Stimulated activated CD4-positive, alpha-beta T cell treated with anti-CD3 and anti-CD28 coated beads, Interleukin-2, amount 100 ng/mL, for 48 hours (primary cell): ENCODE data around the gene PSG4.
"Not testable (repeated sequence)": the region's sequence is repeated elsewhere in the genome, so short reads cannot be mapped to it uniquely, and the experiment has no call there.

Experiments used
- DNase-seq, 2 donors: peaks; one replicate each; pipeline ENCODE4 v3.0.0-alpha.2; 2020

The PSG4 gene

DNA sequence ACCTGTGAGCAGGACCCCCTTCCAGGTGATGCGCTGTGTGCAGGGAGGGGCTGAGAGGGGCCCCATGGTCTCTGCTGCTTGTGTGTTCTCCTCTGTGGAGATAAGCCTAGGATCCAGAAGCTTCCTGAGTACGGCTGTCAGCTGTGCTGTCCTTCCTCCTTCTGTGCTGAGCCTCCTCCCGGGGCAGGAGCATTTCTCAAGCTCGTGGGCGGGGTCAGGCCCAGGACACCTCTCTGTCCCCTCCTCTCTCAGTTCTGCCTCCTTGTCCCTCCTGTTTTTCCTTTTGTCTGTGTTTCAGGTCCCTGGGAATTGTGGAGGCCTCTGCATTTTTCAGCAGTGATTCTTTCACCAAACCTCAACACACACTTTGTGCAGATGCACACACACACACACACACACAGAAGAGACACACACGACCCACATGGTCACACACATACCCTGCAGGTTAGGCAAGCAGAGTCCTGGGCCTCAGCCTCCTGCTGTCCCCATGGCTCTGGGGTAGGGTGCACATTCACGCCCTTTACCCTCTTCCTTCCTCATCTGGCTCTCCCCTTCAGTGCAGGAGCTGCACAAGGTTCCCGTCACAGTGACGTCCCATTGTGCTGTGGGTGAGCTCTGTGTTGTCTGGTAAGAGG, at the start of gene PSG4:
PSG4 (minus strand) TSS at position 168 of the 635 bp plus-strand sequence; CDS start at position 66, 102 bp downstream.
- not testable (repeated sequence) for DNase-seq

GRCh38 chr19:43251428-43251827, 46.0 kb upstream of the PSG4 start:
- DNase-seq: not testable (repeated sequence)

GRCh38 chr19:43250296-43250695, 44.9 kb upstream of the PSG4 start:
- not testable (repeated sequence) for DNase-seq

GRCh38 chr19:43248635-43249002, 43.2 kb upstream of the PSG4 start:
- not testable (repeated sequence) for DNase-seq

GRCh38 chr19:43247243-43247880, 41.9 kb upstream of the PSG4 start:
- DNase-seq: not testable (repeated sequence)

DNA sequence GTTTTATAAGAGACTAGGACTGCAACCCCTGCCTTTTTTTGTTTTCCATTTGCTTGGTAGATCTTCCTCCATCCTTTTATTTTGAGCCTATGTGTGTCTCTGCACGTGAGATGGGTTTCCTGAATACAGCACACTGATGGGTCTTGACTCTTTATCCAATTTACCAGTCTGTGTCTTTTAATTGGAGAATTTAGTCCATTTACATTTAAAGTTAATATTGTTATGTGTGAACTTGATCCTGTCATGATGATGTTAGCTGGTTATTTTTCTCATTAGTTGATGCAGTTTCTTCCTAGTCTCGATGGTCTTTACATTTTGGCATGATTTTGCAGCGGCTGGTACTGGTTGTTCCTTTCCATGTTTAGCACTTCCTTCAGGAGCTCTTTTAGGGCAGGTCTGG, 40.4 kb upstream of the PSG4 start:
- not testable (repeated sequence) for DNase-seq

DNA sequence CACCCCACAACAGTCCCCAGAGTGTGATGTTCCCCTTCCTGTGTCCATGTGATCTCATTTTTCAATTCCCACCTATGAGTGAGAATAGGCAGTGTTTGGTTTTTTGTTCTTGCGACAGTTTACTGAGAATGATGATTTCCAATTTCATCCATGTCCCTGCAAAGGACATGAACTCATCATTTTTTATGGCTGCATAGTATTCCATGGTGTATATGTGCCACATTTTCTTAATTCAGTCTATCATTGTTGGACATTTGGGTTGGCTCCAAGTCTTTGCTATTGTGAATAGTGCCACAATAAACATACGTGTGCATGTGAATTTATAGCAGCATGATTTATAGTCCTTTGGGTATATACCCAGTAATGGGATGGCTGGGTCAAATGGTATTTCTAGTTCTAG, 36.8 kb upstream of the PSG4 start:
- DNase-seq: not testable (repeated sequence)

DNA sequence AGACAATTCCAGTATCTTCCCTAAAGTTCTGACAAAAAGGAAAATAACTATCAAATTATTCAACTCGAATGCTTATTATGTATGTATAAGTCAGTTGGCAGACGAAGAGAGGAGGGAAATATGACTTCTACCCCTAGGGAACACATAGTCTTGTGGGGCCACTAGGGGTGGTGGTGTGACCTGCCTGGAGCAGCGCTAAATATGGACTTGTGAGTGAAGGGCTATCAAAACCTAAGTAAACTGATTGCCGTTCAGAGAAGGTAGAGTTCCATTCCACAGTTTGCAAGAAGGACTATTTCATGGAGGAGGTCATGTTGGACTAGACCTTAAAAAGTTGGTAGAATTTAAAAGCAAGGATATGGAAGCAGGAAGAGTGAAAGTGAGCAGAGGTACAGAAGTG, 32.8 kb upstream of the PSG4 start:
- not testable (repeated sequence) for DNase-seq

- DNase-seq: not testable (repeated sequence)
Measured at GRCh38 chr19:43235686-43236085, 30.2 kb upstream of the PSG4 start.

DNA sequence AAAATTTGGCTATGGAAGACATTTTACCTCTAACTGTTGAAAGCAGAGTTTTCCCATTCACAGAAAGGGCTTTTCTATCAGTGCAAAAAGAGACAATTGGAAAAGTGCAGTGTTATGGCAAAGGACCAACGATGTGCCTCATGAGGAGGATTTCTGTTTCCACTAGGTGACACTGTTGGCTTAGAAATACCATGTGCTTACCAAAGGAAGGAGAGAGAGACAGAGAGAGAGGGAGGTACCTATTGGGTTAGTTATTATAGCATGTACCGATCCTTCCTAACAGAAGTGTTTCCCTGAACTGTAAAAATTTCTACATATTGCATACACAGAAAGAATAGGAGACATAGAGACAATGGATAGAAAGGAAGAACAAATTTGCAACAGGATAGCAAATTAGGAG, 23.9 kb upstream of the PSG4 start:
- DNase-seq: no peak

- DNase-seq: peak in 1 of 2 donors; percentile 13
Measured at GRCh38 chr19:43228730-43229129, 23.3 kb upstream of the PSG4 start.

DNA sequence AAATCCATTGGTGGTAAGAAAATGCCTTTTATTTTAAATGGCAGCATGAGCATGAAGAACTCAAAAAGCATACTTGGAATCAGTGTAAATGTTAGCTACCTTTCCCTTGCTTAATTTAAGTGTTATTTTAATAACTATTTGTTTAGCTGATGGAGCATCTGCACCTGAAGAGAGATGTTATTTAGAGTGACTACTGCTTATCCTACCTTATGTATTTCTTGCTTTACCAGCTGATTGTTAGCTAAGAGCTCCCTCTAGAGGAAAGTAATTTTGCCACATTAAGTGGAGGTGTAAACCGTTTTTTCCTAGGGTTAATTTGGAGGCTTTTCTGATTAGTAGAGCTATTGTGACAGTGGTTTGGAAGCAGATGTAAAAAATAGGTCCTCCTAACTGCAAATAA, 21.5 kb upstream of the PSG4 start:
- DNase-seq: not testable (repeated sequence)

DNA sequence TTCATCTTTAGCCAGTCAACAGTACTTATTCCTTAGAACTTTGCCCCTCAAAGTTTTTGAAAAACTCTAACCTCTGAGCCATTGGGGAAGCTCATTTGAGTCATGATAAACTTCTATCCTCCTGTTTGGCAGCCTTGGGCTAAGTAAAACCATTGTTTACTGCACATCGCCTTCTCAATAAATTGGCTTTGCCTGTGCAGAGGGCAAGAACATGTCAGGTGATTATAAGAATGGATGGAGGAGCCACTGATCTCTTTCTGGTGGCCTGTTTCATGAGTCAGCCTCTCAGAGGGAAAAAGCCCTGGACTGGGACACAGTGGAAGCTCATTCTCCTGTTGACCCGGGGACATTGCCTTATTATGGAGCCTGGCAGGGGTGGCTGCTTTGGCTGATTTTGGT, 19.4 kb upstream of the PSG4 start:
- DNase-seq: no peak

DNA sequence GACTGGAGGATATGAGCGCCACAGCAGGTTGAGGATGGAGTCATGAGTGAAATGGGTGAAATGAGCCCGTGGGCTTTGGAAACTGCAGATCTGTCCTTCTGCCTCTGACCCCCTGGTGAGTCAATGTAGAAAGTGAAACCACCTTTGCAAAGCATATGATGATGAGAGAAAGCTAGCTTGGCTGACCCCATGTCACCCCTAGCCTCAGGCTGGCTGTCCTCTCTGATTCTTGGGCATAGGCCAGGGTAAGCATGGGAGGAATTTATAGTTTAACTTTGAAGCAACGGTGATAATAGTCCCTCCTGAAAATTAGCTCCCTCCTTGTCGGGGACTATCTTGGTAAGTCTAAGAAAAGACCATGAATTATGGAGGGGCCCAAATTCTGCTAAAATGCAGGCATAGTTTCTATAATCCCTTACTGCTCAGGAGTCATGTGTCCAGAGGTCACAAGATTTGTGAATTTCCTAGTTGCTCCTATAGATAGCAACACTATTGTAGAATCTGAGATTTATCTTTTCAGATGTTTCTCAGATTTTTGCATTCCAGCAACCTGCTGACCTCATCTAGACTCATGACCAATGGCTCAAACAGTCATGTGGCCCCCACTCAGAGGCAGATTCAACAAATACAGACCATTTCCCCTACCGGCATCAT, 18.9 kb upstream of the PSG4 start:
- DNase-seq: not testable (repeated sequence)

GRCh38 chr19:43221891-43222290, 16.5 kb upstream of the PSG4 start:
- not testable (repeated sequence) for DNase-seq

- not testable (repeated sequence) for DNase-seq
Measured at GRCh38 chr19:43219136-43219535, 13.7 kb upstream of the PSG4 start.

GRCh38 chr19:43215881-43216280, 10.4 kb upstream of the PSG4 start:
- DNase-seq: not testable (repeated sequence)

- DNase-seq: no peak
Measured at GRCh38 chr19:43207991-43208390, 2.6 kb upstream of the PSG4 start.

- peak in 1 of 2 donors; percentile 43 for DNase-seq
Measured at GRCh38 chr19:43207174-43207573, 1.7 kb upstream of the PSG4 start.

GRCh38 chr19:43203611-43204010, 1.8 kb downstream of the PSG4 start:
- DNase-seq: not testable (repeated sequence)

- DNase-seq: not testable (repeated sequence)
Measured at GRCh38 chr19:43201891-43202290, 3.5 kb downstream of the PSG4 start.

DNA sequence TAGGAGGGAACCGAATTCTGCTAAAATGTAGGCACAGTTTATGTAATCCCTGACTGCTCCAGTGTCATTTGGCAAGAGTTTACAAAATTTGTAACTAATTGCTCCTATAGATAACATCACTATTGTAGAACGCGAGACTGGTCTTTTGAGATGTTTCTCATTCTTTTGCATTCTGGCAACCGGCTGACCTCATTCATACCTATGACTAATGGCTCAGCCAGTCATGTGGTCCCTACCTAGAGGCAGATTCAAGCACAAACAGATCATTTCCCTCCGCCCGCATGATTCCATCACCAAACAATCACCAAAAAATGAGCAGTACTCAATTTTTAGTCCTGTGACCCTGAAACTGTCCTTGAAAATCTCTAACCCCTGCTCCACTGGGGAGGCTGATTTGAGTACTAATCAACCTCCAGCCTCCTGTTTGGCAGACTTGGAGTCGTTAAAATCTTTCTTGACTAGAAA, 4.1 kb downstream of the PSG4 start:
- not testable (repeated sequence) for DNase-seq

DNA sequence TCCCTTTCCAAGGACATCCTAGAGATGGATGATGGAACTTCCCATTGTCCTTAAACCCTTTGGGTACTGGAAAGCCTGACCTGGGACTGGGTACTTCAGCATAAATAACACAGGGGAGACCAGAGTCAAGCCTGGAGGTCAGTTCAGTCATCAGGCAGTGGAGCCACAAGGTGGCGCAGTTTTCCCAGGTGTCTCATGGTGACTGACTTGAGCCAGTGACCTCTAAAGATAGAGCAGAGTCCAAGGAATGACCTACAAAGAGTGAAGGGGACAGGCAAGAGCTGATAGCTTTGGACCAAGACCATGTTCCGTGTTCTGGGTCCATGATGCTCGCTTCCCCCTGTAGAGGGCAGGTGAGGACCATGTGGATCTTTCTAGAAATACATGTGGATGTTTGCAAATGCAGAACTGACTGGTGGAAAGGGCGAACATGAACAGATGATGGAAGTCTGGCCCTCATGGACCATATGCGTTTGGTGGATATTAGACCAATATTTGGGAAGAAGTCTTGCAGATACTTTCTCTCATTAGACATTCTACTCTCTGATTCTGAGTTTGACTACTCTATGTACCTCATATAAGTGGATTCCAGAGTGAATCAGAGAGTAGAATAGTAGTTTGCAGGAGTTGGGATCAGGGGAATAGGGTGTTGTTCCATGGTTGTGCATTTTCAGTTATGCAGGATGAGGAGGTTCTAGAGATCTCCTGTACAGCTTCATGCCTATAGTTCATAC, 6.6 kb downstream of the PSG4 start:
- not testable (repeated sequence) for DNase-seq
